GM20000 (cell line): ENCODE results near the gene CUBN.

Experiments used
- DNase-seq: peaks from one replicate; pipeline ENCODE4 v3.0.0; 2012; ENCODE audit warnings: low spot score
- CTCF ChIP-seq: IDR thresholded peaks from 2 replicates; pipeline ENCODE4 v1.5.1; 2012; ENCODE audit warnings: mild to moderate bottlenecking, control low read depth; ENCODE audit errors: extremely low read depth, missing control alignments

Gene CUBN

GRCh38 chr10:16987206-16987621 lies 142.4 kb downstream of the CUBN start:
- TF ChIP-seq CTCF = no peak
- DNase-seq = no peak

GRCh38 chr10:16986406-16987205 lies 143.0 kb downstream of the CUBN start:
- DNase-seq = no peak
- no peak for TF ChIP-seq CTCF

- no peak for DNase-seq
- no peak for TF ChIP-seq CTCF
Measured at GRCh38 chr10:16986082-16986405, 143.6 kb downstream of the CUBN start.

GRCh38 chr10:16984242-16984641 lies 145.4 kb downstream of the CUBN start:
- TF ChIP-seq CTCF = no peak
- DNase-seq = no peak

- no peak for DNase-seq
- no peak for TF ChIP-seq CTCF
Measured at GRCh38 chr10:16976803-16977202, 152.8 kb downstream of the CUBN start.

- TF ChIP-seq CTCF = no peak
- DNase-seq = no peak
Measured at GRCh38 chr10:16975188-16975587, 154.4 kb downstream of the CUBN start.

- TF ChIP-seq CTCF = no peak
- DNase-seq = no peak
Measured at GRCh38 chr10:16968416-16969041, 161.1 kb downstream of the CUBN start.
